ENCODE measurements around the gene CHFR. TPM values are rescaled to one million over a fixed set of nuclear protein-coding genes. Genes with fewer than 3 reads are reported as not detected.

Gene CHFR
- total and polyA plus RNA-seq, 8 donors = 14.7 to 107 (median 59.2) TPM

- TF ChIP-seq POLR2AphosphoS5 (IDR thresholded peaks at IDR 0.05) (no peak), POLR2A (IDR thresholded peaks at IDR 0.05) (no peak), EP300 (IDR thresholded peaks at IDR 0.05) (no peak), CTCF (IDR thresholded peaks at IDR 0.05) (no peak)
- Histone ChIP-seq H3K36me3 (peaks cover 75 to 100% (median 100%) of the 10 kb centered on the region in 4 donors), H3K4me1 (no peaks in the 10 kb centered on the region), H3K27ac (no peak overlapping the region), H3K9me3 (no peaks in the 10 kb centered on the region), H3K27me3 (no peaks in the 10 kb centered on the region), H3K4me3 (no peak overlapping the region)
- 95 to 97% (median 96%) methylated on average over 43 to 51 of the region's 51 CpGs for WGBS, 5 donors
- intact Hi-C loops (cut with DNase I; ENCODE audit: low total_unique reads) = no loop called here
- DNase-seq = no peak
These were observed 33.9 kb downstream of the CHFR start for GRCh38 chr12:132853285-132854092.

GRCh38 chr12:132852496-132852895, 34.9 kb downstream of the CHFR start:
- TF ChIP-seq POLR2A (IDR thresholded peaks at IDR 0.05) (no peak), CTCF (IDR thresholded peaks at IDR 0.05) (no peak), POLR2AphosphoS5 (IDR thresholded peaks at IDR 0.05) (no peak), EP300 (IDR thresholded peaks at IDR 0.05) (no peak)
- no peak for DNase-seq
- H3K27ac ChIP-seq = no peak overlapping the region
- no peaks in the 10 kb centered on the region for H3K27me3 ChIP-seq
- intact Hi-C loops (cut with DNase I; ENCODE audit: low total_unique reads) = no loop called here
- H3K4me3 ChIP-seq = no peak overlapping the region
- no peaks in the 10 kb centered on the region for H3K4me1 ChIP-seq
- no peaks in the 10 kb centered on the region for H3K9me3 ChIP-seq
- WGBS, 5 donors = 92 to 98% (median 96%) methylated on average over 9 to 12 of the region's 12 CpGs
- peaks cover 75 to 100% (median 100%) of the 10 kb centered on the region in 4 donors for H3K36me3 ChIP-seq

- DNase-seq = no peak
- Histone ChIP-seq H3K27ac (no peak overlapping the region), H3K4me3 (no peak overlapping the region), H3K4me1 (no peaks in the 10 kb centered on the region), H3K27me3 (no peaks in the 10 kb centered on the region), H3K9me3 (no peaks in the 10 kb centered on the region), H3K36me3 (peaks cover 75 to 100% (median 100%) of the 10 kb centered on the region in 4 donors)
- WGBS, 5 donors = 91 to 97% (median 94%) methylated on average over 25 of the region's 25 CpGs
- intact Hi-C loops (cut with DNase I; ENCODE audit: low total_unique reads) = no loop called here
- TF ChIP-seq CTCF (IDR thresholded peaks at IDR 0.05) (no peak), POLR2AphosphoS5 (IDR thresholded peaks at IDR 0.05) (no peak), EP300 (IDR thresholded peaks at IDR 0.05) (no peak), POLR2A (IDR thresholded peaks at IDR 0.05) (no peak)
These were observed 35.9 kb downstream of the CHFR start for GRCh38 chr12:132851465-132851864.

- Histone ChIP-seq H3K27me3 (no peaks in the 10 kb centered on the region), H3K4me3 (no peak overlapping the region), H3K9me3 (no peaks in the 10 kb centered on the region), H3K27ac (no peak overlapping the region), H3K4me1 (no peaks in the 10 kb centered on the region), H3K36me3 (peaks cover 72 to 100% (median 99%) of the 10 kb centered on the region in 4 donors)
- no peak for TF ChIP-seq CTCF (IDR thresholded peaks at IDR 0.05)
- no peak for TF ChIP-seq POLR2A (IDR thresholded peaks at IDR 0.05)
- TF ChIP-seq EP300 (IDR thresholded peaks at IDR 0.05) = no peak
- no peak for TF ChIP-seq POLR2AphosphoS5 (IDR thresholded peaks at IDR 0.05)
- 86 to 94% (median 88%) methylated on average over 12 to 16 of the region's 16 CpGs for WGBS, 5 donors
- intact Hi-C loops (cut with DNase I; ENCODE audit: low total_unique reads) = no loop called here
- no peak for DNase-seq
These were observed 37.1 kb downstream of the CHFR start for GRCh38 chr12:132850291-132850690.

Measured in stomach (tissue), 9 donors.